ENCODE data around the gene ADAMTS14. TPM values are rescaled to one million over a fixed set of nuclear protein-coding genes. Genes with fewer than 3 reads are reported as not detected.

The ADAMTS14 gene
- polyA plus RNA-seq, 3 donors, result 0.05 TPM; not detected in 2

DNA sequence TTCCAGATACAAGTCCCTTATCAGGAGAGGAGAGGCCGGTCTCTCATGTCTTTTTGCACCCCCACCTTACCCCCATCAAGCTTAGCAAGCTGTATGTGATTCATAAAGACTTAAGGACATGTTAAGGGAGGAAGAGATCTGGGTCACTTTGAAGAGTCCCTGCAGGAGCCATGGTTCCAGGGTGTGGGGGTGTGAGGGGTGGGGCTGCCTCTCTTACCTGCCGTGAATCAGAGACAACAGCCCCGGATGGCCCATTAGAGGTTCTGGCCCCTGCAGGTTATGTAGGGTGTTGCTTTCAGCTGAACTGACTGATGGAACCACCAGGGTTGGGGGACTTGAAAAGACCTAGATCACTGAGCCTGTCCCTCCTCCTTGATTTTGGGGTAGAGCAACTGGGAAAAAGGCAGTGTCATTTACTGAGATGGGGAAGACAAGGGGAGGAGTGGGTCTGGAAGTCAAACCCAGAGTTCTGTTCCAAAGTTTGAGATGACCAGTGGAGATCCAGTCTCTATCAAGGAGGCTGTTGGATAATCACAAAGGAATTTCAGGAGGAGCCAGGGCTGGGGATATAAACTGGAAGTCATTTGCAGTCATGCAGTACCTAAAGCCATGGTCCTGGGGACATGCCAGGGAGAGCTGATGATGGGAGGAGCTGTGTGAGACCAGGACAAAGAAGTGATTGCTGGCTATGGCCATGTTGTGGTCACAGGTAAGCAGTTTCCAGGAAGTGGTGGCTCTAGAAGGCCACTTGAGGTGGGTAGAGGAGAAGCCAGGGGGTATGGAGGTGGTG lies 23.1 kb downstream of the ADAMTS14 start:
- intact Hi-C loops (cut with micrococcal nuclease), result no loop called here
- no peak overlapping the region for H3K4me3 ChIP-seq (replicated peaks in 1 of 3; ENCODE audit: low read depth in 2 of 3, low read length in 3 of 3)
- no peaks in the 10 kb centered on the region for H4K20me1 ChIP-seq (ENCODE audit: insufficient read depth, low read length)
- H3K9ac ChIP-seq (ENCODE audit: insufficient read depth, low read length, poor library complexity, severe bottlenecking), result no peak overlapping the region
- no peaks in the 10 kb centered on the region for H3K4me1 ChIP-seq (ENCODE audit: control insufficient read depth in 1 of 2, insufficient read depth in 2 of 2, low read length in 2 of 2)
- no peaks in the 10 kb centered on the region for H3K4me1 Mint-ChIP-seq
- H3K9me3 Mint-ChIP-seq, result no peaks in the 10 kb centered on the region
- H3K4me2 ChIP-seq (replicated peaks; ENCODE audit: extremely low read depth, low read length, poor library complexity, severe bottlenecking), result no peak overlapping the region
- 94% methylated on average over 2 of the region's 3 CpGs for WGBS (ENCODE audit: insufficient coverage)
- no peaks in the 10 kb centered on the region for H3K9me3 ChIP-seq (replicated peaks in 1 of 2; ENCODE audit: control insufficient read depth in 1 of 2, insufficient read depth in 1 of 2, low read length in 2 of 2)
- no peak for DNase-seq
- no peak overlapping the region for H3K4me3 Mint-ChIP-seq
- H3K27me3 Mint-ChIP-seq (ENCODE audit: low read depth in 3 of 3), result peaks cover 0 to 3% (median 0%) of the 10 kb centered on the region in 3 donors
- H3K79me2 ChIP-seq (ENCODE audit: insufficient read depth, low read length), result no peaks in the 10 kb centered on the region
- no peaks in the 10 kb centered on the region for H3K36me3 Mint-ChIP-seq
- TF ChIP-seq, protein P1, sequence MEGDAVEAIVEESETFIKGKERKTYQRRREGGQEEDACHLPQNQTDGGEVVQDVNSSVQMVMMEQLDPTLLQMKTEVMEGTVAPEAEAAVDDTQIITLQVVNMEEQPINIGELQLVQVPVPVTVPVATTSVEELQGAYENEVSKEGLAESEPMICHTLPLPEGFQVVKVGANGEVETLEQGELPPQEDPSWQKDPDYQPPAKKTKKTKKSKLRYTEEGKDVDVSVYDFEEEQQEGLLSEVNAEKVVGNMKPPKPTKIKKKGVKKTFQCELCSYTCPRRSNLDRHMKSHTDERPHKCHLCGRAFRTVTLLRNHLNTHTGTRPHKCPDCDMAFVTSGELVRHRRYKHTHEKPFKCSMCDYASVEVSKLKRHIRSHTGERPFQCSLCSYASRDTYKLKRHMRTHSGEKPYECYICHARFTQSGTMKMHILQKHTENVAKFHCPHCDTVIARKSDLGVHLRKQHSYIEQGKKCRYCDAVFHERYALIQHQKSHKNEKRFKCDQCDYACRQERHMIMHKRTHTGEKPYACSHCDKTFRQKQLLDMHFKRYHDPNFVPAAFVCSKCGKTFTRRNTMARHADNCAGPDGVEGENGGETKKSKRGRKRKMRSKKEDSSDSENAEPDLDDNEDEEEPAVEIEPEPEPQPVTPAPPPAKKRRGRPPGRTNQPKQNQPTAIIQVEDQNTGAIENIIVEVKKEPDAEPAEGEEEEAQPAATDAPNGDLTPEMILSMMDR (IDR thresholded peaks at IDR 0.05), result no peak
- no peaks in the 10 kb centered on the region for H3K27me3 ChIP-seq (ENCODE audit: control insufficient read depth in 2 of 2, insufficient read depth in 2 of 2, low read length in 2 of 2)
- H3K27ac ChIP-seq (ENCODE audit: low read depth in 1 of 2, low read length in 2 of 2), result no peak overlapping the region
- no peak overlapping the region for H3K27ac Mint-ChIP-seq
- no peak overlapping the region for H2AFZ ChIP-seq (ENCODE audit: insufficient read depth, low read depth, low read length, poor library complexity, severe bottlenecking)
- no peaks in the 10 kb centered on the region for H3K36me3 ChIP-seq (replicated peaks in 1 of 2; ENCODE audit: control insufficient read depth in 1 of 2, insufficient read depth in 2 of 2, low read length in 2 of 2)

DNA sequence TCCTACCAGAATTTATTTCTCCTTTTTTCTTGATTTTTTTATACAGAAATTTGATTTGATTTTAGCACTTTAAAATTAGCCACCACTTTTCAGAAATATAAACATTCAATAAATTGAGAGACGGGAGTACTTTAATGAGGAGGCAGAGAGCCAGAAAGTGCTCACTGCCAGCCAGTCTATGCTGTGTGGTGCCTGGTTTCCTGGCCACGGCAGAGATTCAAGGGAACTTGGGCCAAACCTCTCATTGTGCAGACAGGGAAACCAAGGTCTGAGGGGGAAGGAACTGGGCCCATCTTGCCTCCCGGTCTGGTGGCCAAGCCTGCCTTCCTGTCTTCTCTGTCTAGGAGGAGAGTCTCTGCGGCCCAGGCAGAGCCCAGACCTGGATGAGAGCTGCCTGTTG lies 25.9 kb downstream of the ADAMTS14 start:
- 27% methylated on average over 3 of the region's 4 CpGs for WGBS (ENCODE audit: insufficient coverage)
- intact Hi-C loops (cut with micrococcal nuclease), result no loop called here

More for the DNA sequence above, 25.9 kb downstream of the ADAMTS14 start:
- H3K27ac ChIP-seq (ENCODE audit: low read depth in 1 of 2, low read length in 2 of 2), result no peak overlapping the region
- no peaks in the 10 kb centered on the region for H3K4me1 ChIP-seq (ENCODE audit: control insufficient read depth in 1 of 2, insufficient read depth in 2 of 2, low read length in 2 of 2)
- Mint-ChIP-seq H3K27ac (peak overlapping the region in 1 of 7 donors; percentile 20), H3K36me3 (no peaks in the 10 kb centered on the region), H3K4me1 (no peaks in the 10 kb centered on the region), H3K4me3 (no peak overlapping the region), H3K9me3 (no peaks in the 10 kb centered on the region), H3K27me3 (ENCODE audit: low read depth in 3 of 3) (peaks cover 0 to 2% (median 0%) of the 10 kb centered on the region in 3 donors)
- H3K4me3 ChIP-seq (replicated peaks in 1 of 3; ENCODE audit: low read depth in 2 of 3, low read length in 3 of 3), result no peak overlapping the region
- TF ChIP-seq, protein P1 (IDR thresholded peaks at IDR 0.05), result no peak
- no peaks in the 10 kb centered on the region for H4K20me1 ChIP-seq (ENCODE audit: insufficient read depth, low read length)
- H3K9ac ChIP-seq (ENCODE audit: insufficient read depth, low read length, poor library complexity, severe bottlenecking), result no peak overlapping the region
- no peaks in the 10 kb centered on the region for H3K36me3 ChIP-seq (replicated peaks in 1 of 2; ENCODE audit: control insufficient read depth in 1 of 2, insufficient read depth in 2 of 2, low read length in 2 of 2)
- no peaks in the 10 kb centered on the region for H3K27me3 ChIP-seq (ENCODE audit: control insufficient read depth in 2 of 2, insufficient read depth in 2 of 2, low read length in 2 of 2)
- no peaks in the 10 kb centered on the region for H3K9me3 ChIP-seq (replicated peaks in 1 of 2; ENCODE audit: control insufficient read depth in 1 of 2, insufficient read depth in 1 of 2, low read length in 2 of 2)
- no peak overlapping the region for H2AFZ ChIP-seq (ENCODE audit: insufficient read depth, low read depth, low read length, poor library complexity, severe bottlenecking)
- H3K4me2 ChIP-seq (replicated peaks; ENCODE audit: extremely low read depth, low read length, poor library complexity, severe bottlenecking), result no peak overlapping the region
- no peak for DNase-seq
- H3K79me2 ChIP-seq (ENCODE audit: insufficient read depth, low read length), result no peaks in the 10 kb centered on the region
